ENCODE results near the gene FUNDC1.

FUNDC1 gene

DNA sequence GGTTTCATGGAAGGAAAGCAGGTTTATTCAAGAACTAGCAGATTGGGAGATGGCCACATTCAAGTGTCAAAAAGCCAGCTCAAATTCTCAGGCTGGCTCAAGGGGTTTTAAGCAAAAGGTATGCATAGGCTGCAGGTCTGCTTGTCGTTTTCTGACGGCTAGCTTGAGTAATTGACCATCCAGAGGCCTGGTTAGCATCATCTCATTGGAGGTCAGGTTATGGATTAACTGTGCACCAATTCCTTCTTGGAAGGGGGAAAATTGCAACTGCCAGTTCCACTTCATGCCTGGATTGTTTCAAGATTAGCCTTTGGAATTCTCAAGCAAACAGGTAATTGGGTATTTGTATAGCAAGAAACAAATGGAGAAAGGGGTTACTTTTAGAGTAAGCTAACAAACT lies 62.1 kb downstream of the FUNDC1 start:
- no peak for DNase-seq (ENCODE audit: low read depth)

GRCh38 chrX:44474410-44474809 lies 68.2 kb downstream of the FUNDC1 start:
- no peak for DNase-seq (ENCODE audit: low read depth)

Data from T follicular helper cell (primary cell).